Transverse colon (tissue), 4 donors: ENCODE data around the gene HSPA8. TPM values are rescaled to one million over a fixed set of nuclear protein-coding genes. Genes with fewer than 3 reads are reported as not detected.

Experiments used
- DNase-seq: peaks from one replicate; pipeline ENCODE4 v3.0.0-alpha.2; 2019
- H3K27ac ChIP-seq, 4 donors: fragments of 200-600 bp; sonication (generic); 2 replicates each; pipeline ENCODE4 v1.5.1; 2016 to 2018; ENCODE audit warnings: inconsistent platforms in 4 of 4
- H3K27me3 ChIP-seq: fragments of 200-600 bp; sonication (generic); 2 replicates; pipeline ENCODE4 v1.5.1; 2017; ENCODE audit warnings: inconsistent platforms
- H3K36me3 ChIP-seq, 4 donors: fragments of 200-600 bp; sonication (generic); 2 replicates each; pipeline ENCODE4 v1.5.1; 2017 to 2019; ENCODE audit warnings: inconsistent platforms in 4 of 4
- H3K4me1 ChIP-seq, 4 donors: fragments of 200-600 bp; sonication (generic); 2 replicates each; pipeline ENCODE4 v1.5.1; 2017 to 2020; ENCODE audit warnings: inconsistent platforms in 4 of 4
- H3K4me3 ChIP-seq, 4 donors: fragments of 200-600 bp; sonication (generic); 1 replicate in 1 of 4; 2 replicates in 3 of 4; pipeline versions ENCODE4 v1.5.1 to v1.6.1; 2017 to 2019; ENCODE audit warnings: inconsistent platforms in 4 of 4
- H3K9me3 ChIP-seq, 2 donors: fragments of 200-600 bp; sonication (generic); 2 replicates each; pipeline ENCODE4 v1.5.1; 2017 to 2019; ENCODE audit warnings: inconsistent platforms in 2 of 2
- EP300 ChIP-seq: sonication (generic); formaldehyde crosslinking; IDR thresholded peaks from one replicate; pipeline ENCODE4 v1.6.1; 2017; ENCODE audit warnings: antibody characterized with exemption, low read depth
- POLR2A ChIP-seq: fragments of 450-650 bp; IDR thresholded peaks from one replicate; pipeline ENCODE4 v1.6.1; 2016; ENCODE audit warnings: antibody characterized with exemption, mild to moderate bottlenecking, moderate library complexity
- POLR2AphosphoS5 ChIP-seq, 3 donors: sonication (generic); formaldehyde crosslinking; IDR thresholded peaks; one replicate each; pipeline ENCODE4 v1.6.1; 2016; ENCODE audit warnings: antibody characterized with exemption in 3 of 3
- WGBS, 2 donors: methylation state at CpG; one replicate each; pipeline ENCODE4 v1.1.5; 2018; ENCODE audit warnings: low coverage in 1 of 2; 5-methylcytosine and 5-hydroxymethylcytosine counted together
- in situ Hi-C, 4 donors: fragments of 200-750 bp; cut with MboI; loops; one replicate each; pipeline versions ENCODE4 v1.15.0 to v1.15.1; 2017; ENCODE audit warnings: low sequenced_read_pairs in 3 of 4, low pct_ligation_motif_present in 1 of 4, low pct_unique_long_range_greater_than_20kb in 1 of 4
- intact Hi-C: fragments of 100-400 bp; cut with DNase I; formaldehyde crosslinking; loops from one replicate; pipeline ENCODE4 v1.15.1; 2023; ENCODE audit warnings: low total_unique reads
- total RNA-seq, 4 donors: library from RNA; depleted of rRNA; stranded (reverse); fragments of >200 nt; gene quantifications; one replicate each; pipeline ENCODE4 v1.1.0, GENCODE V29; 2016
- TF ChIP-seq, protein P1 (sequence below), 5 experiments: fragments of 200-600 bp in 3 of 5; fragments of 450-650 bp in 2 of 5; sonication (generic) in 3 of 5; IDR thresholded peaks; 1 replicate in 2 of 5; 2 replicates in 3 of 5; pipeline ENCODE4 v1.5.1; 2016 to 2017; ENCODE audit warnings: antibody characterized with exemption in 5 of 5, inconsistent platforms in 3 of 5, mild to moderate bottlenecking in 2 of 5, moderate library complexity in 1 of 5

The HSPA8 gene
- total RNA-seq, 4 donors from 2014 or later = 183 to 783 (median 651) TPM

DNA sequence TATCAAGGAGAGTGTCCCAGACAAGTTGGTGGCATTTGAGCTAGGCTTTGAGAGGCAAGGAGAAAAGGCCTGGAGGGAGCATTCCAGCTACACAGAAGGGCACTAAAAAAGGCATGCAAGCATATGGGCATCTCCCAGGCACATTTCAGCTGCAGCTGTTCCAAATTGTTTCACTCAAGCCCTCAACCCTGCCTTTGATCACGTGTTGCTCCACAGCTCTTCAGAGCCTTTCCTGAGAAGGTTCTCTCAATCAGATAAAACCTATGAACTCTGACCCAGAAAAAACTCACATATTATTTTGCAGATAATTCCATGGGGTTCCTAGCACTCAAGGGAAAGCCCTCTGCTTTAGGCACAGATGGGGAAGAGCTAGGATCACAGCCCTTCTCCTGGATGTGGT is 24.4 kb upstream of the HSPA8 start:
- no peak for DNase-seq
- intact Hi-C loops = no loop called here
- in situ Hi-C loops = no loop called here
- H3K4me3 ChIP-seq = no peak overlapping the region
- TF ChIP-seq, protein P1, sequence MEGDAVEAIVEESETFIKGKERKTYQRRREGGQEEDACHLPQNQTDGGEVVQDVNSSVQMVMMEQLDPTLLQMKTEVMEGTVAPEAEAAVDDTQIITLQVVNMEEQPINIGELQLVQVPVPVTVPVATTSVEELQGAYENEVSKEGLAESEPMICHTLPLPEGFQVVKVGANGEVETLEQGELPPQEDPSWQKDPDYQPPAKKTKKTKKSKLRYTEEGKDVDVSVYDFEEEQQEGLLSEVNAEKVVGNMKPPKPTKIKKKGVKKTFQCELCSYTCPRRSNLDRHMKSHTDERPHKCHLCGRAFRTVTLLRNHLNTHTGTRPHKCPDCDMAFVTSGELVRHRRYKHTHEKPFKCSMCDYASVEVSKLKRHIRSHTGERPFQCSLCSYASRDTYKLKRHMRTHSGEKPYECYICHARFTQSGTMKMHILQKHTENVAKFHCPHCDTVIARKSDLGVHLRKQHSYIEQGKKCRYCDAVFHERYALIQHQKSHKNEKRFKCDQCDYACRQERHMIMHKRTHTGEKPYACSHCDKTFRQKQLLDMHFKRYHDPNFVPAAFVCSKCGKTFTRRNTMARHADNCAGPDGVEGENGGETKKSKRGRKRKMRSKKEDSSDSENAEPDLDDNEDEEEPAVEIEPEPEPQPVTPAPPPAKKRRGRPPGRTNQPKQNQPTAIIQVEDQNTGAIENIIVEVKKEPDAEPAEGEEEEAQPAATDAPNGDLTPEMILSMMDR (IDR thresholded peaks at IDR 0.05) = no peak
- TF ChIP-seq POLR2A (no peak), POLR2AphosphoS5 (IDR thresholded peaks at IDR 0.05) (no peak), EP300 (no peak)
- 48 to 67% methylated on average over 1 of the region's 1 CpG for WGBS, 2 donors
- H3K9me3 ChIP-seq = no peaks in the 10 kb centered on the region
- H3K27ac ChIP-seq = peak overlapping the region in 1 of 4 donors; percentile 49
- H3K27me3 ChIP-seq = no peaks in the 10 kb centered on the region
- H3K4me1 ChIP-seq = peaks cover 0 to 13% (median 7%) of the 10 kb centered on the region in 4 donors
- no peaks in the 10 kb centered on the region for H3K36me3 ChIP-seq

DNA sequence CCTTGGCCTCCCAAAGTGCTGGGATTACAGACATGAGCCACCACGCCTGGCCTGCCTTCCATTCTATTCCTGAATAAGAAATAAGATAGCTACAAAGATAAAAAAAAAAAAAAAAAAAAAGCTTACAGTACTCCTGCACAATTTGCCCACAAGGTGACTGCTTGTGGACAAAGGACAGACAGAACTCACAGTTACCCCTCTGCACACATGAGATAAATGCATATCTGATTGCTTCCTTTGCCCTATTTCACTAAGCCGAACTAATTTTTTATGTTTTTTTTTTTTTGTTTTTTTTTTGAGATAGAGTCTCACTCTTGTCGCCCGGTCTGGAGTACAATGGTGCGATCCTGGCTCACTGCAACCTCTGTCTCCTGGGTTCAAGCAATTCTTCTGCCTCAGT is 23.6 kb upstream of the HSPA8 start:
- Histone ChIP-seq H3K27ac (no peak overlapping the region), H3K4me1 (peaks cover 0 to 13% (median 7%) of the 10 kb centered on the region in 4 donors), H3K27me3 (no peaks in the 10 kb centered on the region), H3K9me3 (no peaks in the 10 kb centered on the region), H3K4me3 (no peak overlapping the region), H3K36me3 (no peaks in the 10 kb centered on the region)
- in situ Hi-C loops = no loop called here
- no peak for DNase-seq
- intact Hi-C loops = no loop called here
- TF ChIP-seq POLR2A (no peak), POLR2AphosphoS5 (IDR thresholded peaks at IDR 0.05) (no peak), EP300 (no peak)
- TF ChIP-seq, protein P1 (IDR thresholded peaks at IDR 0.05) = no peak
- 95 to 100% methylated on average over 4 to 5 of the region's 5 CpGs for WGBS, 2 donors

DNA sequence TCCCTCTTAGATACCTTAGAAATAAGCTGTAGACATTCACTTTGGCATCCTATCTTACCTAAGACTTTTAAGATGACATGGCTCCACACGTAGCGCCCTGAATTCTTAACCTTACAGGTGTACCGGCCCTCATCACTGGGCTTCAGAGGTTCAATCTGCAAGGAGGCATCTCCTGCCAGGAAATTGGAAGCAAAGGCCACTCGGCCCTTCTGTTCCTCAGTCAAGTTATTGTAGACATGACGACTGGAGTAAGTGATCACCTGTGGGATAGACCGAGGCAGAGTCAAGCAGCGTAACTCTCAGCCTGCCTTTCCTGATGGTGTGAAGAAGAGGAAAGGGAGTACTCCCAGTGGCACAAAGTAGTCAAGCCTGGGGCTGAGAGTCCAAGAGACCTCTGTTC is 22.5 kb upstream of the HSPA8 start:
- DNase-seq = no peak
- Histone ChIP-seq H3K27me3 (no peaks in the 10 kb centered on the region), H3K4me3 (no peak overlapping the region), H3K4me1 (peaks cover 0 to 13% (median 7%) of the 10 kb centered on the region in 4 donors), H3K36me3 (no peaks in the 10 kb centered on the region), H3K9me3 (no peaks in the 10 kb centered on the region), H3K27ac (peak overlapping the region in 2 of 4 donors; percentile 46 to 73)
- intact Hi-C loops = no loop called here
- TF ChIP-seq POLR2A (no peak), POLR2AphosphoS5 (IDR thresholded peaks at IDR 0.05) (no peak), EP300 (no peak)
- TF ChIP-seq, protein P1 (IDR thresholded peaks at IDR 0.05) = no peak
- in situ Hi-C loops = no loop called here
- 87 to 92% methylated on average over 3 to 7 of the region's 7 CpGs for WGBS, 2 donors

DNA sequence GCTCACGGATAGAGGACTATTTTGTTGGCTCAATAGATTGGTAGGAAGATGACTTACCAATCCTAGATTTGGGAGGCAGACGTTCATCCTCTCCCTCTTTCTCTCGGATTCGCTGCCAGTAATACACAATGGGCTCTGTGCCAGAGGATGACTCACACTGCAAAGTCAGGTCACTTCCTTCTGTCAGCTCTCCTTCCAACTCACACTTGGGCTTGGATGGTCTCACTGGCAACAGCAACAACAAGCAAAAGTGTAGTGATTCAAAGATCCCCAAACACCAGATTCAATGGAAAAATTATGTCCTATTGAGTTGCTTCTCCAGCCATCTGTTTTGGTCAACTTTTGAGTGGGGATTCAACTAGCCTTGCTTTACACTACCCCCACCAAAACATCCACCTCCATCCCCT is 21.7 kb upstream of the HSPA8 start:
- TF ChIP-seq, protein P1 (IDR thresholded peaks at IDR 0.05) = no peak
- peak; percentile 42 to 72 (median 62) for TF ChIP-seq POLR2AphosphoS5 (IDR thresholded peaks at IDR 0.05)
- Histone ChIP-seq H3K4me3 (no peak overlapping the region), H3K9me3 (no peaks in the 10 kb centered on the region), H3K27me3 (no peaks in the 10 kb centered on the region), H3K27ac (peak overlapping the region; percentile 40 to 73 (median 44)), H3K4me1 (peaks cover 0 to 13% (median 7%) of the 10 kb centered on the region in 4 donors), H3K36me3 (no peaks in the 10 kb centered on the region)
- peak; percentile 86 for DNase-seq
- in situ Hi-C loops = no loop called here
- intact Hi-C loops = no loop called here
- 9% methylated on average over 4 of the region's 4 CpGs; no CpG with 5 or more reads in 1 of the 2 donors for WGBS, 2 donors
